ENCODE results near the gene CUEDC2. TPM values are rescaled to one million over a fixed set of nuclear protein-coding genes. Genes with fewer than 3 reads are reported as not detected.
A peak's percentile ranks its signal among the peaks of the same experiment; 100 is the strongest.

Gene CUEDC2
- total RNA-seq, 1 donor from 2014 or later: 72.3 TPM

DNA sequence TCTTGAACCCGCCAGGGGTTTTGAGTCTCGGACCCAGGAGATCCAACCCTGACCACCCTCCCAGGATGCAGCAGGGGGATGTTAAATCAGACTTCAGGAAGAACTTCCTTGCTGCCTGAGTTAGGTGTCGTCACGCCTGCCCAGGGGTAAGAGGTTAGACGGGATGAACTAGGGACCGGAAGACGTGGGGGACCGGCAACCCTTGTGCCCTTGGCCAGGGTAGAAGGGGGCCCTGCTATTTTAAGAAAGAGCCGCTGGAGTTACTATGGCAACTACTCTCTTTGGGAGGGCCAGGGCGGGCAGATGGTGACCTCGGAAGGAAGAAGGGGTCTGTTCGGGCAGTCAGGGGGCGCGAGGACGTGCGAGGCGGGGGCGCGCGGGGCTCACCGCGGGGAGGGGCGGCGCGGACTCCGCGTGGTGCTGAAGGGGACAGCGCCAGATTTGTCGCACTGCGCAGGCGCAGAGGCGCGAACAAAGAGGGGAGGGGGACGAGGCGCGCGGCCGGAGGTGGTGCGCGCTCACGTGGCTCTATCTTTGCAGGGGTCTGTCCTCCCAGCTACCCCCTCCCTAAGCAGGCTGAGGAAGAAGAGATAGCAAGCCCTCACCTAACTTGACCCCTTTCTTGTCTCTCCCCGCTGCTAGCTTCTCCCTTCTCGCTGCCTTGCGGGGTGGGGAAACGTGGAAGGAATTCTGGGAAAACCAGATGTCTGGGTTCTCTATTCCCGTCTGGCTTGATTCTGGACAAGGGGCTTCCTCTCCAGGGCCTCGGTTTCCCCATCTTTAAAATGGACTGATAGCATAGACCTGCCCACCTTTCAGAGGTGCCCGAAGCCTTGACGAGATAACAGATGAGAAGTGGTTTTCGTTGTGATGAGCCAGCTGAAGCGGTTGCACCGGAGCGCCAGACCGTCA is 12.8 kb downstream of the CUEDC2 start:
- H3K9me3 ChIP-seq (replicated peaks): no peaks in the 10 kb centered on the region
- DNase-seq: peak; percentile 44
- intact Hi-C loops (cut with micrococcal nuclease): no loop called here
- peak overlapping the region; percentile 95 for H3K27ac ChIP-seq (replicated peaks)
- H3K4me1 ChIP-seq: peaks cover 53% of the 10 kb centered on the region
- TF ChIP-seq, protein P1, sequence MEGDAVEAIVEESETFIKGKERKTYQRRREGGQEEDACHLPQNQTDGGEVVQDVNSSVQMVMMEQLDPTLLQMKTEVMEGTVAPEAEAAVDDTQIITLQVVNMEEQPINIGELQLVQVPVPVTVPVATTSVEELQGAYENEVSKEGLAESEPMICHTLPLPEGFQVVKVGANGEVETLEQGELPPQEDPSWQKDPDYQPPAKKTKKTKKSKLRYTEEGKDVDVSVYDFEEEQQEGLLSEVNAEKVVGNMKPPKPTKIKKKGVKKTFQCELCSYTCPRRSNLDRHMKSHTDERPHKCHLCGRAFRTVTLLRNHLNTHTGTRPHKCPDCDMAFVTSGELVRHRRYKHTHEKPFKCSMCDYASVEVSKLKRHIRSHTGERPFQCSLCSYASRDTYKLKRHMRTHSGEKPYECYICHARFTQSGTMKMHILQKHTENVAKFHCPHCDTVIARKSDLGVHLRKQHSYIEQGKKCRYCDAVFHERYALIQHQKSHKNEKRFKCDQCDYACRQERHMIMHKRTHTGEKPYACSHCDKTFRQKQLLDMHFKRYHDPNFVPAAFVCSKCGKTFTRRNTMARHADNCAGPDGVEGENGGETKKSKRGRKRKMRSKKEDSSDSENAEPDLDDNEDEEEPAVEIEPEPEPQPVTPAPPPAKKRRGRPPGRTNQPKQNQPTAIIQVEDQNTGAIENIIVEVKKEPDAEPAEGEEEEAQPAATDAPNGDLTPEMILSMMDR (IDR thresholded peaks at IDR 0.05; ENCODE audit: borderline replicate concordance): no peak
- H3K36me3 ChIP-seq: peaks cover 15% of the 10 kb centered on the region
- H3K27me3 ChIP-seq (ENCODE audit: low read depth): peaks cover 48% of the 10 kb centered on the region
- H3K4me3 ChIP-seq: peak overlapping the region; percentile 82

DNA sequence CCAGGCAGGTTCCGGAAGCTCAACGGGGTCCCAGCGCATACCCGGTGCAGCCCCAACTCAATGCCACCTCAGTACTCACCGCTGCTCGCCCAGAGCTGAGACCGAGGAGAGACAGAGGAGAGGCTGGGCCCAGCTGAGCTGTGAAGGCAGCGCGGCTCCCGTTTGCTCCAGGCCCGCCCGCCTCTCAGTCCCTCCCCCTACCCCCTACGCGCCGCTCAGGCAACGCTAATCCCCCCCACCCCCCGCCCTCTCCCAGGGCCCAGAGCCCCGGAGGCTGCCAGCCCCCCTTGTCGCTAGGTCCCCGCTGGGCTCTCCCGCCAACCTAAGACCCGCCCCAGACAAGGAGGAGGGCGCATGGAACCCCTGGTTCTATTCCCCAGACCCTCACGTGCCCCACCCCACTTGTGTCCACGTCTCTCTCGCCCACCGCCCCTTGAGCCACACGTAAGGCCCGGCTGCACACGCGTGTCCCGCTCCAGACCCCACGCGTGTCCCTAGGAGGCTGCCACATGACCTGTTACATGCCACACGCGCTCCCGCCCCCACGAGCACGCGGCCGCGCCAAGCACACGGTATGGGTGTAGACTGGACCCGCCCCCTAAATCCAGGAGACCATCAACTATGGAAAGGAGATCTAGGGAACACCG is 13.6 kb downstream of the CUEDC2 start, which contains the start of gene PSD:
Gene PSD (minus strand): TSS at position 164 of the 647 bp plus-strand sequence. CDS start 1,747 bp downstream, outside the sequence.
- DNase-seq: no peak
- H3K9me3 ChIP-seq (replicated peaks): no peaks in the 10 kb centered on the region
- peaks cover 49% of the 10 kb centered on the region for H3K4me1 ChIP-seq
- H3K4me3 ChIP-seq: peak within 1 kb of the TSS; percentile 82
- TF ChIP-seq, protein P1 (IDR thresholded peaks at IDR 0.05; ENCODE audit: borderline replicate concordance): no peak
- peaks cover 56% of the 10 kb centered on the region for H3K27me3 ChIP-seq (ENCODE audit: low read depth)
- peaks cover 7% of the 10 kb centered on the region for H3K36me3 ChIP-seq
- intact Hi-C loops (cut with micrococcal nuclease): no loop called here
- H3K27ac ChIP-seq (replicated peaks): no peak within 1 kb of the TSS

GRCh38 chr10:102416695-102417094 is 15.7 kb downstream of the CUEDC2 start:
- H3K36me3 ChIP-seq: no peaks in the 10 kb centered on the region
- H3K9me3 ChIP-seq (replicated peaks): no peaks in the 10 kb centered on the region
- DNase-seq: no peak
- H3K4me1 ChIP-seq: peaks cover 28% of the 10 kb centered on the region
- intact Hi-C loops (cut with micrococcal nuclease): no loop called here
- H3K4me3 ChIP-seq: no peak overlapping the region
- H3K27ac ChIP-seq (replicated peaks): no peak overlapping the region
- H3K27me3 ChIP-seq (ENCODE audit: low read depth): peaks cover 76% of the 10 kb centered on the region
- TF ChIP-seq, protein P1 (IDR thresholded peaks at IDR 0.05; ENCODE audit: borderline replicate concordance): no peak

DNA sequence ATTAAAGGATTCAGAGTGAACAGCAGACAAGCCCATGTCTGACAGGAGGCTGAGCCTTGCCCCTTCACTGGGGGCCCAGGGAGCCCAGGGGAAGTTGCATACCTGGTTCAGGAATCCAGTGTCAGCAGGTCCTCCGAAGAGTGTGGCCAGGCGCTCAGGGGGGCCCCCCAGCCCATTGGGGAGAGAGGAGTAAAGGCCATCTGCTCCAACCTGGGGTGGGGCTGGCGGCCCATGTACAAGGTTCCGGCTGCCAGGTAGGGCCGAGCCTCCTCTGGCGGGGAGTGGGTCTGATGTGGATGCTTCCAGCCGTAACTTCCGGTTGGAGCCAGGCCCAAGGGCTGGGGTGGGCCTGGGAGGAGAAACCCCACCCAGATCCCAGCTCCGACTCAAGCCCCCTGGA is 16.1 kb downstream of the CUEDC2 start:
- H3K4me1 ChIP-seq: peaks cover 24% of the 10 kb centered on the region
- H3K27me3 ChIP-seq (ENCODE audit: low read depth): peaks cover 80% of the 10 kb centered on the region
- no peaks in the 10 kb centered on the region for H3K36me3 ChIP-seq
- no peaks in the 10 kb centered on the region for H3K9me3 ChIP-seq (replicated peaks)
- H3K4me3 ChIP-seq: no peak overlapping the region
- DNase-seq: peak; percentile 7
- TF ChIP-seq, protein P1 (IDR thresholded peaks at IDR 0.05; ENCODE audit: borderline replicate concordance): no peak
- intact Hi-C loops (cut with micrococcal nuclease): no loop called here
- H3K27ac ChIP-seq (replicated peaks): no peak overlapping the region

- peaks cover 21% of the 10 kb centered on the region for H3K4me1 ChIP-seq
- no peak overlapping the region for H3K27ac ChIP-seq (replicated peaks)
- DNase-seq: no peak
- TF ChIP-seq, protein P1 (IDR thresholded peaks at IDR 0.05; ENCODE audit: borderline replicate concordance): no peak
- no peaks in the 10 kb centered on the region for H3K9me3 ChIP-seq (replicated peaks)
- H3K36me3 ChIP-seq: no peaks in the 10 kb centered on the region
- H3K27me3 ChIP-seq (ENCODE audit: low read depth): peaks cover 95% of the 10 kb centered on the region
- H3K4me3 ChIP-seq: no peak overlapping the region
- intact Hi-C loops (cut with micrococcal nuclease): no loop called here
Observed at GRCh38 chr10:102414749-102415148, 17.6 kb downstream of the CUEDC2 start.

Data from left ventricle myocardium inferior (tissue), 1 donor.